ENCODE results near the gene CYLD.

DNA sequence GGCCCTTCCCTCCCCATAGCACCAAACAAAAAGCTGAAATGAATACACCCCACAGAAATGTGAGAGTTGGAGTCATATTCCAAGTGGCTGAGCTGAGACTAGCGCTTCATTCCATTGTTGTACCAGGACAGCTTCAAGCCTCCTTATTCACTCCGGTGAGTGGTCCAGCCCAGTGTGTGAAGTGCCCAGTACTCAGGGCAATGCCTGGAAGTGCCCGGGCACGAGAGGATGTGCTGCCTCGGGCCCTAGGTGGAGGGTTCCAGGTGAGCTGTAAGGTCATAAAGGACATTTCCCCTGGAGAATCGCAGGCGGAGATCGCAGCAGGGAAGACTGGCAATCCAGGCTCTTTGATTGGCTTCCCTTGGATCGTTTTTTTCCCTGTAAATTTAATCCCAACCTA is 5.4 kb upstream of the CYLD start:
- TF ChIP-seq, protein P1, sequence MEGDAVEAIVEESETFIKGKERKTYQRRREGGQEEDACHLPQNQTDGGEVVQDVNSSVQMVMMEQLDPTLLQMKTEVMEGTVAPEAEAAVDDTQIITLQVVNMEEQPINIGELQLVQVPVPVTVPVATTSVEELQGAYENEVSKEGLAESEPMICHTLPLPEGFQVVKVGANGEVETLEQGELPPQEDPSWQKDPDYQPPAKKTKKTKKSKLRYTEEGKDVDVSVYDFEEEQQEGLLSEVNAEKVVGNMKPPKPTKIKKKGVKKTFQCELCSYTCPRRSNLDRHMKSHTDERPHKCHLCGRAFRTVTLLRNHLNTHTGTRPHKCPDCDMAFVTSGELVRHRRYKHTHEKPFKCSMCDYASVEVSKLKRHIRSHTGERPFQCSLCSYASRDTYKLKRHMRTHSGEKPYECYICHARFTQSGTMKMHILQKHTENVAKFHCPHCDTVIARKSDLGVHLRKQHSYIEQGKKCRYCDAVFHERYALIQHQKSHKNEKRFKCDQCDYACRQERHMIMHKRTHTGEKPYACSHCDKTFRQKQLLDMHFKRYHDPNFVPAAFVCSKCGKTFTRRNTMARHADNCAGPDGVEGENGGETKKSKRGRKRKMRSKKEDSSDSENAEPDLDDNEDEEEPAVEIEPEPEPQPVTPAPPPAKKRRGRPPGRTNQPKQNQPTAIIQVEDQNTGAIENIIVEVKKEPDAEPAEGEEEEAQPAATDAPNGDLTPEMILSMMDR (IDR thresholded peaks at IDR 0.05; ENCODE audit: borderline replicate concordance, extremely low read depth, low read length, poor library complexity, severe bottlenecking) = no peak
- no peak for TF ChIP-seq EZH2 (IDR thresholded peaks at IDR 0.05; ENCODE audit: borderline replicate concordance, low read depth, low read length, severe bottlenecking)
